Stimulated activated CD4-positive, alpha-beta T cell treated with anti-CD3 and anti-CD28 coated beads, Interleukin-2, amount 100 ng/mL, for 24 hours (primary cell): ENCODE measurements around the gene KRT32.

ENCODE experiments used
- DNase-seq, 2 donors: peaks; one replicate each; pipeline ENCODE4 v3.0.0-alpha.2; 2020

KRT32 gene

GRCh38 chr17:41466988-41467387 lies at the start of gene KRT32:
Gene KRT32 (minus strand): TSS chr17:41467386. CDS start chr17:41467325, 61 bp downstream.
- no peak for DNase-seq

- no peak for DNase-seq
These were observed 49.7 kb upstream of the KRT32 start for GRCh38 chr17:41516830-41517283.

GRCh38 chr17:41516147-41516829 lies 49.1 kb upstream of the KRT32 start:
- no peak for DNase-seq

GRCh38 chr17:41513168-41513547 lies 46.0 kb upstream of the KRT32 start:
- DNase-seq = no peak

GRCh38 chr17:41512546-41513167 lies 45.5 kb upstream of the KRT32 start:
- DNase-seq = no peak

- no peak for DNase-seq
These were observed 44.5 kb upstream of the KRT32 start for GRCh38 chr17:41511716-41512115.

GRCh38 chr17:41511116-41511515 lies 43.9 kb upstream of the KRT32 start:
- no peak for DNase-seq

GRCh38 chr17:41510251-41511065 lies 43.3 kb upstream of the KRT32 start:
- no peak for DNase-seq

- DNase-seq = no peak
These were observed 40.2 kb upstream of the KRT32 start for GRCh38 chr17:41507315-41507880.

- no peak for DNase-seq
These were observed 38.9 kb upstream of the KRT32 start for GRCh38 chr17:41505809-41506767.

GRCh38 chr17:41505007-41505808 lies 38.0 kb upstream of the KRT32 start, which contains the start of gene KRT13:
Gene KRT13 (minus strand): TSS chr17:41505612. CDS start chr17:41505550, 62 bp downstream.
- DNase-seq = no peak

- no peak for DNase-seq
These were observed 37.2 kb upstream of the KRT32 start for GRCh38 chr17:41504246-41504977.

GRCh38 chr17:41503202-41503601 lies 36.0 kb upstream of the KRT32 start:
- DNase-seq = no peak

- DNase-seq = no peak
These were observed 33.1 kb upstream of the KRT32 start for GRCh38 chr17:41500131-41500911.

- DNase-seq = no peak
These were observed 32.5 kb upstream of the KRT32 start for GRCh38 chr17:41499714-41500113.

GRCh38 chr17:41498276-41498675 lies 31.1 kb upstream of the KRT32 start:
- DNase-seq = no peak

GRCh38 chr17:41496803-41497484 lies 29.8 kb upstream of the KRT32 start:
- DNase-seq = peak; percentile 60 to 75

- no peak for DNase-seq
These were observed 27.3 kb upstream of the KRT32 start for GRCh38 chr17:41494524-41494923.

GRCh38 chr17:41492771-41493170 lies 25.6 kb upstream of the KRT32 start:
- no peak for DNase-seq
